T-cell (primary cell): ENCODE measurements around the gene NACAD. TPM values are rescaled to one million over a fixed set of nuclear protein-coding genes. Genes with fewer than 3 reads are reported as not detected.

Source experiments
- ATAC-seq, 4 experiments: fragments of 200-7000 bp in 3 of 4; fragments of 150-1000 bp in 1 of 4; cut with Tn5 transposase; replicated peaks in 1 of 4; 1 replicate in 3 of 4; 2 replicates in 1 of 4; pipeline ENCODE4 v1.10.0; 2021; ENCODE audit warnings: moderate library complexity in 3 of 4, mild to moderate bottlenecking in 2 of 4, moderate number of reproducible peaks in 1 of 4
- CTCF ChIA-PET, 2 donors: fragments of 300-600 bp; sonication (Branson Sonifier 250); formaldehyde crosslinking; loops; one replicate each; lab custom pipeline; 2022; ENCODE audit warnings: antibody characterized with exemption in 2 of 2; lab: Charles Lee
- POLR2A ChIA-PET, 2 donors: fragments of 300-600 bp; sonication (Branson Sonifier 250); formaldehyde crosslinking; loops; one replicate each; lab custom pipeline; 2022; ENCODE audit warnings: antibody characterized with exemption in 2 of 2; lab: Charles Lee
- DNase-seq, 35 experiments: peaks; one replicate each; pipeline versions ENCODE4 v3.0.0 to v3.0.0-alpha.2; 2013 to 2023
- H3K27ac ChIP-seq: one replicate; pipeline ENCODE4 v1.5.1; 2013; ENCODE audit warnings: low read length
- H3K27me3 ChIP-seq, 2 experiments: replicated peaks in 1 of 2; 1 replicate in 1 of 2; 2 replicates in 1 of 2; pipeline versions ENCODE4 v1.6.1 to v1.7.0; 2013; ENCODE audit warnings: low read length in 1 of 2, mixed read lengths in 1 of 2; ENCODE audit not compliant: control insufficient read depth in 2 of 2, insufficient read depth in 2 of 2; ENCODE audit errors: extremely low read depth in 1 of 2
- H3K36me3 ChIP-seq, 2 donors: 1 replicate in 1 of 2; 2 replicates in 1 of 2; pipeline versions ENCODE4 v1.6.1 to v1.7.0; 2013; ENCODE audit warnings: low read length in 1 of 2; ENCODE audit not compliant: control insufficient read depth in 2 of 2, insufficient read depth in 1 of 2; ENCODE audit errors: extremely low read depth in 1 of 2
- H3K4me1 ChIP-seq, 2 experiments: 1 replicate in 1 of 2; 2 replicates in 1 of 2; pipeline versions ENCODE4 v1.6.1 to v1.7.0; 2013; ENCODE audit warnings: low read length in 2 of 2, mixed read lengths in 1 of 2; ENCODE audit not compliant: insufficient read depth in 2 of 2, control insufficient read depth in 1 of 2; ENCODE audit errors: extremely low read depth in 1 of 2
- H3K4me3 ChIP-seq, 2 donors: 1 replicate in 1 of 2; 2 replicates in 1 of 2; pipeline versions ENCODE4 v1.5.1 to v1.7.0; 2013; ENCODE audit warnings: mild to moderate bottlenecking in 2 of 2, low read length in 1 of 2, moderate library complexity in 1 of 2; ENCODE audit not compliant: control insufficient read depth in 1 of 2; ENCODE audit errors: extremely low read depth in 1 of 2
- H3K9me3 ChIP-seq: 2 replicates; pipeline ENCODE4 v1.7.0; 2013
- H3K27ac Mint-ChIP-seq, 2 donors: one replicate each; pipeline ENCODE4 v1.8.0; 2020 to 2021; ENCODE audit warnings: mild to moderate bottlenecking in 2 of 2, mixed read lengths in 2 of 2
- H3K27me3 Mint-ChIP-seq, 2 donors: one replicate each; pipeline ENCODE4 v1.8.0; 2021 to 2022; ENCODE audit warnings: mixed read lengths in 2 of 2
- H3K36me3 Mint-ChIP-seq: one replicate; pipeline ENCODE4 v1.8.0; 2021; ENCODE audit warnings: mixed read lengths
- H3K4me1 Mint-ChIP-seq, 3 donors: one replicate each; pipeline ENCODE4 v1.8.0; 2020 to 2022; ENCODE audit warnings: mixed read lengths in 3 of 3, mild to moderate bottlenecking in 1 of 3
- H3K4me3 Mint-ChIP-seq, 3 donors: one replicate each; pipeline ENCODE4 v1.8.0; 2020 to 2022; ENCODE audit warnings: mild to moderate bottlenecking in 3 of 3, mixed read lengths in 3 of 3, moderate library complexity in 3 of 3
- H3K9me3 Mint-ChIP-seq, 3 donors: one replicate each; pipeline ENCODE4 v1.8.0; 2020 to 2022; ENCODE audit warnings: mixed read lengths in 3 of 3
- WGBS: methylation state at CpG from one replicate; pipeline ENCODE4 v1.1.5; 2013; ENCODE audit warnings: missing lambda C conversion rate; ENCODE audit not compliant: insufficient coverage; 5-methylcytosine and 5-hydroxymethylcytosine counted together
- total RNA-seq, 35 experiments: library from RNA in 6 of 35; stranded (reverse) in 6 of 35; fragments of 120-200 nt in 1 of 35; gene quantifications; one replicate each; pipeline versions ENCODE4 v1.2.1 to v1.2.4 and lab custom pipeline; 2013 to 2026

Gene NACAD
- total RNA-seq, 5 donors from 2014 or later (not counting 1 experiment from before 2014, with no cell fraction given), result 0.10 to 1.6 (median 0.20) TPM

DNA sequence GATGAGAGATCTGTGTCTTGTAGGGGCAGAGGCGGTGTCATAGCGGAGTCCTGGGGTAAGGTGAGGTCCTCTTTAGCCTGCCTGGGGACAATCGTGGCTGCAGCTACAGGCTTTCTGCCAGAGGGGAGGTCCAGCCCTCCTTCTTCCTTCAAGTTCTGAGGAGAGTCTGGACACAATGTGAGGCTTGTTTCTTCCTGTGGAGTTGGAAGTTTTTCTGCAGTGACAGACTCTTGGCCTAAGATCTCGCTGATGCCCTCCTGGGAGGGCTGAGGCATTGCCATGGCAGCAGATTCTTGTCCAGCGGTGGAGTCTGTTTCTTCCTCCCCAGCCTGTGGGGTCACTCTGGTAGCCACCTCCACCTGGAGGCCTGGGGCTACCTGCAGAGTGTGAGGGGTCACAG lies 4.4 kb downstream of the NACAD start:
- no peak for DNase-seq
- Mint-ChIP-seq H3K4me1 (peaks cover 2 to 5% (median 3%) of the 10 kb centered on the region in 3 donors), H3K9me3 (no peaks in the 10 kb centered on the region), H3K4me3 (no peak overlapping the region), H3K36me3 (no peaks in the 10 kb centered on the region), H3K27me3 (peaks cover 0 to 5% of the 10 kb centered on the region in 2 donors), H3K27ac (peak overlapping the region in 1 of 2 donors; percentile 52)
- Histone ChIP-seq H3K27ac (no peak overlapping the region), H3K36me3 (no peaks in the 10 kb centered on the region), H3K4me3 (no peak overlapping the region), H3K27me3 (peaks cover 0 to 17% of the 10 kb centered on the region in 2 experiments), H3K9me3 (no peaks in the 10 kb centered on the region), H3K4me1 (peaks cover 0 to 12% of the 10 kb centered on the region in 2 experiments)
- WGBS, result 79% methylated on average over 5 of the region's 5 CpGs
- ChIA-PET CTCF (no interaction called here), POLR2A (no interaction called here)
- ATAC-seq, result no peak

DNA sequence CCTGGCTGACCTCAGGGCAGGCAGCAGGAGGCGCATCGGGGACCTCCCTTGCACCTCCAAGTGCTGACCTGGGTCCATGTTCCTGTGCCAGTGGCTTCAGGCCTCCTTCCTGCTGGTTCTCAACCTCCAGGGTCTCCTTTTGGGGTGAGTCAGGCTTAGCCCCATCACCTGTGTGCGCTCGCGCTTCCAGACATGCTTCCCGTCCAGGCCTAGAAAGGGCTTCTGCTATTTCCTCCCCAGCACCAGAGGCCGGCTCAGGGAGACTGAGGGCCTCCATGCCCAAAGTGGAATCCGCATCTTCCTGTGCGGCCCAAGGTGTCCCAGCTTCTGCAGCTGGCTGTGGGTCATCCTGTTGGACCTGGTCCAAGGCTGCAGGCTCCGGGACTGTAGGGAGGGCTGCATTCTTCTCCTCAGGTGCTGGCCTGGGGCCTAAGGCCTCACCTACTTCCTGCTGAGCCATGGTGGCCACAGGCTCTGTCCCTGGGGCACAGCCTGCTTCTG lies 5.9 kb downstream of the NACAD start:
- H3K36me3 Mint-ChIP-seq, result no peaks in the 10 kb centered on the region
- DNase-seq (no peak), ATAC-seq (no peak)
- H3K27me3 ChIP-seq, result peaks cover 0 to 7% of the 10 kb centered on the region in 2 experiments
- H3K27ac Mint-ChIP-seq, result no peak overlapping the region
- ChIA-PET POLR2A (no interaction called here), CTCF (no interaction called here)
- no peak overlapping the region for H3K27ac ChIP-seq
- H3K4me1 ChIP-seq, result no peaks in the 10 kb centered on the region
- peaks cover 0 to 6% (median 4%) of the 10 kb centered on the region in 3 donors for H3K4me1 Mint-ChIP-seq
- H3K4me3 ChIP-seq, result no peak overlapping the region
- WGBS, result 78% methylated on average over 6 of the region's 10 CpGs
- H3K9me3 Mint-ChIP-seq, result no peaks in the 10 kb centered on the region
- no peaks in the 10 kb centered on the region for H3K36me3 ChIP-seq
- no peak overlapping the region for H3K4me3 Mint-ChIP-seq
- no peaks in the 10 kb centered on the region for H3K9me3 ChIP-seq
- no peaks in the 10 kb centered on the region for H3K27me3 Mint-ChIP-seq

DNA sequence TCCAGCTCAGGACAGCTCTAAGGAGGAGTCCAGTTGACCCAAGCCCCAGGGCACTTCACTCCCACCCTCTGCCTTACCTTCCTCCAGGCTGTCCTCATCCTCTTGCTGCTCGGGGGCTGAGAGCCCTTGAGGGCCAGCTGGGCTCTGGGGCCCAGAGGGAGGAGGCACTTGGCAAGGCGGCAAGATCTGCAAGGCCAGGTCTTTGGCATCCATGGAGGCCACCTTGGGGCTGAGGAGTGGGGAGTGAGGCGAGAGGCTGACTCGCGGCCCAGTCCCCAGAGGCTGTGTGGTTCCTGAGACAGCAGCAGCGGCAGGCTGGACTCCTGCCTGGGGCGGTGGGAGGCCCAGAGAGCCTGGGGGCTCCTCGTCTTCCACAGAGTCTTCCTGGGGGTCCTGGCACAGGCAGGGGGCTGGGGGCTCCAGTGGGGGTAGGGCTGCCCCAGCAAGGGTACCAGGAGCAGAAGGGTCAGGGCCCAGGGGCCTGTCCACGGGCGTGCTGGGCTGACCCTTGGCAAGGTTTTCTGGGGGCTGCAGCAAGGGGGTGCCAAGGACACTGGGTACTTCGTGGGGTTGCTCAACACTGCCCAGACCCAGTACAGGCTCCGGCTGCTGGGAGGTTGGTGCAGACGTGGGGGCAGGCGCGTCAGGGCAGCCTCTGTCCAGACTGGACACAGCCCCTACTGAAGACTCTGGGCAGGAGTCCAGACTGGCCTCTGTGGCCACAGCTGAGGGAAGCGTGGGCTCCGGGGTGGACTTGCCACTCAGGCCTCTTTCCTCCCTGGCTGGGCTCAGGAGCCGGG lies 6.5 kb downstream of the NACAD start:
- Mint-ChIP-seq H3K36me3 (no peaks in the 10 kb centered on the region), H3K9me3 (no peaks in the 10 kb centered on the region), H3K27me3 (no peaks in the 10 kb centered on the region), H3K4me1 (peaks cover 0 to 6% (median 6%) of the 10 kb centered on the region in 3 donors), H3K27ac (peak overlapping the region in 1 of 2 donors; percentile 28), H3K4me3 (no peak overlapping the region)
- Histone ChIP-seq H3K9me3 (no peaks in the 10 kb centered on the region), H3K4me1 (no peaks in the 10 kb centered on the region), H3K27ac (no peak overlapping the region), H3K4me3 (no peak overlapping the region), H3K36me3 (no peaks in the 10 kb centered on the region), H3K27me3 (peaks cover 0 to 2% of the 10 kb centered on the region in 2 experiments)
- ChIA-PET POLR2A (no interaction called here), CTCF (no interaction called here)
- no peak for ATAC-seq
- 97% methylated on average over 16 of the region's 18 CpGs for WGBS
- no peak for DNase-seq

GRCh38 chr7:45081670-45081974 lies 7.1 kb downstream of the NACAD start:
- Histone ChIP-seq H3K27ac (no peak overlapping the region), H3K4me1 (peaks cover 0 to 2% of the 10 kb centered on the region in 2 experiments), H3K27me3 (peaks cover 0 to 2% of the 10 kb centered on the region in 2 experiments), H3K4me3 (no peak overlapping the region), H3K36me3 (peaks cover 0 to 6% of the 10 kb centered on the region in 2 donors), H3K9me3 (no peaks in the 10 kb centered on the region)
- ATAC-seq (no peak), DNase-seq (no peak)
- no peaks in the 10 kb centered on the region for H3K27me3 Mint-ChIP-seq
- POLR2A ChIA-PET, result no interaction called here
- peaks cover 2 to 6% (median 6%) of the 10 kb centered on the region in 3 donors for H3K4me1 Mint-ChIP-seq
- peaks cover 3% of the 10 kb centered on the region for H3K36me3 Mint-ChIP-seq
- H3K9me3 Mint-ChIP-seq, result no peaks in the 10 kb centered on the region
- peak overlapping the region in 1 of 2 donors; percentile 28 for H3K27ac Mint-ChIP-seq
- CTCF ChIA-PET, result no interaction called here
- 95% methylated on average over 7 of the region's 9 CpGs for WGBS
- H3K4me3 Mint-ChIP-seq, result no peak overlapping the region

DNA sequence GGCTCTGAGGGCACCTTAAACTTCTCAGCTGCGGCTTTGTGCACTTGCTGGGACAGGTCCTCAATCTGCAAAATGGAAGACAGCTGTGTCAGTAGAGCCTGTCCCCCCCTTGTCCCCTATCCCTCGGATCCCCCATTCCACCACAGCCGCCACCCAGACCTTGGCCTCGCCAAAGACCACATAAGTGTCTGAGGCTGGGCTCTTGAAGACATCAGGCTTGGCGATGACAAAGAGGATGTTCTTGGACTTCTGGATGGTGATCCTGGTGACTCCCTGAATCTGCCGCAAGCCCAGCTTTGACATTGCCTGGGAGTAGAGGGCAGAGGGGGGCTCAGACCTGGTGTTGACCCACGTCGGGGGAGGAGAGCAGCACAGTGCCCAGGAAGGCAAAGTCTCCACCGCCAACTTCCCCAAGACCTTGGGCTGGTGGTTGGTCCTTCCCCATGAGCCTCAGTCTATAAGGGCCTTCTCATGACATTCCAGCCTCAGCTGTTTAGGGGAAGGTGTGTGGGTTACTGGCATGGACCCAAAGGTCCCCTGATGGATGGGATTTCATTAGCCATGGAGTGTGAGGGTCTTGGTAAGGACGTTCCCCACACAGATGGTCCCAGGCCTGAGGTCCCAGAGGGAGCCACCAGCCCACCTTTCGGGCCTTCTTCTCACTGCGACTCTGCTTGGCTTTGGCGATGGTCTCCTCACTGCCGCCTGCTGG lies 7.7 kb downstream of the NACAD start:
- peaks cover 7% of the 10 kb centered on the region for H3K36me3 Mint-ChIP-seq
- peak in 2 of 4 experiments; percentile 8 to 20 for ATAC-seq
- no peaks in the 10 kb centered on the region for H3K9me3 Mint-ChIP-seq

GRCh38 chr7:45080265-45080957 lies 8.4 kb downstream of the NACAD start:
- no peaks in the 10 kb centered on the region for H3K9me3 Mint-ChIP-seq
- peaks cover 11 to 17% of the 10 kb centered on the region in 2 donors for H3K36me3 ChIP-seq
- no peaks in the 10 kb centered on the region for H3K9me3 ChIP-seq
- peak overlapping the region; percentile 18 for H3K27ac ChIP-seq
- peak in 3 of 4 experiments; percentile 23 to 50 (median 35) for ATAC-seq
- ChIA-PET POLR2A (no interaction called here), CTCF (interaction anchor here in 1 of 2 donors (0.7 kb wide), 1 partner anchor 55 kb away, joined by 3 read pairs; no protein-coding TSS in a partner anchor)
- DNase-seq, result peak in 1 of 35 experiments; percentile 27
- H3K4me3 ChIP-seq, result no peak overlapping the region
- H3K27ac Mint-ChIP-seq, result peak overlapping the region; percentile 44 to 63
- H3K4me3 Mint-ChIP-seq, result peak overlapping the region in 1 of 3 donors; percentile 11
- H3K4me1 ChIP-seq, result peaks cover 0 to 6% of the 10 kb centered on the region in 2 experiments
- H3K36me3 Mint-ChIP-seq, result peaks cover 12% of the 10 kb centered on the region
- peaks cover 8 to 10% (median 8%) of the 10 kb centered on the region in 3 donors for H3K4me1 Mint-ChIP-seq
- no peaks in the 10 kb centered on the region for H3K27me3 Mint-ChIP-seq
- no peaks in the 10 kb centered on the region for H3K27me3 ChIP-seq
- WGBS, result 79% methylated on average over 15 of the region's 17 CpGs

More for the DNA sequence above, 7.7 kb downstream of the NACAD start:
- ChIA-PET CTCF (interaction anchor here in 1 of 2 donors (0.7 kb wide), 1 partner anchor 54 kb away, joined by 3 read pairs; no protein-coding TSS in a partner anchor), POLR2A (no interaction called here)
- Histone ChIP-seq H3K4me3 (no peak overlapping the region), H3K36me3 (peaks cover 4 to 10% of the 10 kb centered on the region in 2 donors), H3K4me1 (peaks cover 0 to 3% of the 10 kb centered on the region in 2 experiments), H3K9me3 (no peaks in the 10 kb centered on the region), H3K27me3 (no peaks in the 10 kb centered on the region), H3K27ac (no peak overlapping the region)
- Mint-ChIP-seq H3K27me3 (no peaks in the 10 kb centered on the region), H3K27ac (peak overlapping the region; percentile 44 to 59), H3K4me1 (peaks cover 5 to 8% (median 6%) of the 10 kb centered on the region in 3 donors), H3K4me3 (no peak overlapping the region)
- 93% methylated on average over 9 of the region's 14 CpGs for WGBS
- no peak for DNase-seq
